Neural cell (in vitro differentiated cells): ENCODE data around the gene UNCX. TPM values are rescaled to one million over a fixed set of nuclear protein-coding genes. Genes with fewer than 3 reads are reported as not detected.

Experiments
- H2AFZ ChIP-seq: fragments of 200-600, 300-800 bp; sonication (generic), shearing (Covaris generic); 2 replicates; pipeline ENCODE4 v1.6.0; 2014; ENCODE audit warnings: low read depth, mild to moderate bottlenecking, antibody characterized with exemption, low read length, moderate library complexity
- H3F3A ChIP-seq: fragments of 200-600 bp; shearing (Covaris generic); 2 replicates; pipeline ENCODE4 v1.6.1; 2016; ENCODE audit warnings: mild to moderate bottlenecking, moderate library complexity, mixed read lengths, antibody characterized with exemption, low read length; ENCODE audit not compliant: insufficient read depth, poor library complexity, severe bottlenecking
- H3K27ac ChIP-seq: fragments of 200-600, 300-800 bp; sonication (generic), shearing (Covaris generic); 2 replicates; pipeline ENCODE4 v1.5.1; 2014; ENCODE audit warnings: mild to moderate bottlenecking, low read length, moderate library complexity
- H3K27me3 ChIP-seq: fragments of 300-800, 200-600 bp; sonication (generic), shearing (Covaris generic); 2 replicates; pipeline ENCODE4 v1.6.0; 2014; ENCODE audit warnings: mild to moderate bottlenecking, low read depth, low read length, moderate library complexity; ENCODE audit not compliant: insufficient read depth
- H3K36me3 ChIP-seq: fragments of 300-800, 200-600 bp; sonication (generic), shearing (Covaris generic); 2 replicates; pipeline ENCODE4 v1.5.1; 2014; ENCODE audit warnings: mild to moderate bottlenecking, antibody characterized with exemption, low read length, moderate library complexity; ENCODE audit not compliant: insufficient read depth
- H3K4me2 ChIP-seq: fragments of 300-800, 200-600 bp; sonication (generic), shearing (Covaris generic); 2 replicates; pipeline ENCODE4 v1.6.0; 2014; ENCODE audit warnings: mild to moderate bottlenecking, low read length
- H3K4me3 ChIP-seq: fragments of 300-800, 200-600 bp; sonication (generic), shearing (Covaris generic); 2 replicates; pipeline ENCODE4 v1.5.1; 2014; ENCODE audit warnings: mild to moderate bottlenecking, low read length, moderate library complexity
- H3K79me2 ChIP-seq: fragments of 200-600 bp; shearing (Covaris generic); replicated peaks from 2 replicates; pipeline ENCODE4 v1.6.0; 2014; ENCODE audit warnings: mild to moderate bottlenecking, low read length, moderate library complexity; ENCODE audit not compliant: insufficient read depth
- H3K9ac ChIP-seq: fragments of 300-800, 200-600 bp; sonication (generic), shearing (Covaris generic); 2 replicates; pipeline ENCODE4 v1.6.1; 2016; ENCODE audit warnings: mild to moderate bottlenecking, low read length, mixed read lengths
- H3K9me2 ChIP-seq: fragments of 200-600 bp; shearing (Covaris generic); 2 replicates; pipeline ENCODE4 v1.6.1; 2016; ENCODE audit warnings: mild to moderate bottlenecking, low read length, mixed read lengths; ENCODE audit not compliant: insufficient read depth
- H3K9me3 ChIP-seq: fragments of 200-600, 300-800 bp; sonication (generic), shearing (Covaris generic); 2 replicates; pipeline ENCODE4 v1.6.1; 2016; ENCODE audit warnings: mild to moderate bottlenecking, mixed run types, low read length, moderate library complexity, mixed read lengths
- H4K20me1 ChIP-seq: fragments of 200-600 bp; shearing (Covaris generic); 2 replicates; pipeline ENCODE4 v1.6.1; 2016; ENCODE audit warnings: mild to moderate bottlenecking, mixed run types; ENCODE audit not compliant: insufficient read depth
- EP300 ChIP-seq: fragments of 450-650 bp; conservative IDR thresholded peaks from 2 replicates; pipeline ENCODE4 v1.6.1; 2014; ENCODE audit warnings: antibody characterized with exemption, mild to moderate bottlenecking, moderate library complexity; ENCODE audit not compliant: poor library complexity, severe bottlenecking
- EZH2 ChIP-seq: fragments of 200-600, 300-800 bp; shearing (Covaris generic), sonication (generic); IDR thresholded peaks from 2 replicates; pipeline ENCODE4 v1.6.1; 2014; ENCODE audit warnings: antibody characterized with exemption, low read length, borderline replicate concordance, mild to moderate bottlenecking; ENCODE audit not compliant: insufficient read depth, poor library complexity, severe bottlenecking
- MXI1 ChIP-seq: fragments of 450-650 bp; conservative IDR thresholded peaks from 2 replicates; pipeline ENCODE4 v1.6.1; 2014; ENCODE audit warnings: antibody characterized with exemption, mild to moderate bottlenecking; ENCODE audit not compliant: poor library complexity, severe bottlenecking
- POLR2AphosphoS5 ChIP-seq: IDR thresholded peaks from 2 replicates; pipeline ENCODE4 v1.6.1; 2012
- RAD21 ChIP-seq: fragments of 450-650 bp; conservative IDR thresholded peaks from 2 replicates; pipeline ENCODE4 v1.6.1; 2014; ENCODE audit warnings: antibody characterized with exemption, mild to moderate bottlenecking, moderate library complexity
- SMC3 ChIP-seq: fragments of 450-650 bp; conservative IDR thresholded peaks from 2 replicates; pipeline ENCODE4 v1.6.1; 2014; ENCODE audit warnings: antibody characterized with exemption, mild to moderate bottlenecking, moderate library complexity; ENCODE audit not compliant: poor library complexity
- TAF1 ChIP-seq: IDR thresholded peaks from 2 replicates; pipeline ENCODE4 v1.6.1; 2012; ENCODE audit warnings: low read depth
- polyA plus RNA-seq: library from polyadenylated mRNA; depleted of rRNA; stranded (reverse); fragments of >200 nt; gene quantifications from 2 replicates; pipeline ENCODE4 v1.2.3, GENCODE V29; 2014
- TF ChIP-seq, protein P1 (sequence below): IDR thresholded peaks from 2 replicates; pipeline ENCODE4 v1.6.1; 2012; ENCODE audit warnings: borderline replicate concordance

UNCX gene
- polyA plus RNA-seq, 1 donor from 2014 or later = 1.6 TPM

DNA sequence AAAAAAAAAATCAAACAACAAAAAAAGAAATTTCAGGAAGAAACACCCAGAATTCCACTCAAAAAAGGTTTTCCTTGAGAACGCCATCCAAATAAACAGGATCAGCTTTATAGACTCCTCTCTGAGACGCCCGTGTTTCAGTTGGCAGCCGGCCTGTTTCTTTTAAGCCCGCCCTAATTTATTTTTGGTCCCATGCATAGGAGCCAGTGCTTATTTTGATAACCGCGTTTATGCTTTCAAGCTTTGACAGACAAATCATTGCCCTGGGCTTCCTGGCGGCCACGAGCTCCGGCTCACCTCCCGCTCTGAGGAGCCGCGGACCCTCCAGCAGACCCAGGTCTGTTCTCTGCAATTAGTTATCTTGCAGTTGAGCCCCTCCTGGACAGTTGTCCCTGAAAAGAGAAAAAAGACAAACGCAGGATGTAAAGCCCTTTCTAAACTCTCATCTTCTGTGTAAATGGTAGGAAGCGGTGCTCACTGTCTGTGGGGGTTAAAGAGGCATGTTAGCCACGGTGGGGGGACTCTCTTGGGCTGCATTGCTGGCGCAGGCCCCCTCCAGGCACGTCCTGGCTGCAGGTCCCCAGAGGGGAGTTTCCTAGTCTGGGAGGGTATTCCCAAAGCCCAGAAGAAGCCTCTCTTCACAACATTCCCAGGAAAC lies 22.2 kb upstream of the UNCX start:
- Histone ChIP-seq H4K20me1 (no peaks in the 10 kb centered on the region), H3K4me3 (no peak overlapping the region), H3K27me3 (no peaks in the 10 kb centered on the region), H3K4me2 (no peak overlapping the region), H3K27ac (no peak overlapping the region), H3K9ac (no peak overlapping the region), H3K9me2 (no peaks in the 10 kb centered on the region), H3K9me3 (no peaks in the 10 kb centered on the region), H2AFZ (no peak overlapping the region), H3K36me3 (no peaks in the 10 kb centered on the region), H3F3A (no peaks in the 10 kb centered on the region), H3K79me2 (no peaks in the 10 kb centered on the region)
- TF ChIP-seq, protein P1, sequence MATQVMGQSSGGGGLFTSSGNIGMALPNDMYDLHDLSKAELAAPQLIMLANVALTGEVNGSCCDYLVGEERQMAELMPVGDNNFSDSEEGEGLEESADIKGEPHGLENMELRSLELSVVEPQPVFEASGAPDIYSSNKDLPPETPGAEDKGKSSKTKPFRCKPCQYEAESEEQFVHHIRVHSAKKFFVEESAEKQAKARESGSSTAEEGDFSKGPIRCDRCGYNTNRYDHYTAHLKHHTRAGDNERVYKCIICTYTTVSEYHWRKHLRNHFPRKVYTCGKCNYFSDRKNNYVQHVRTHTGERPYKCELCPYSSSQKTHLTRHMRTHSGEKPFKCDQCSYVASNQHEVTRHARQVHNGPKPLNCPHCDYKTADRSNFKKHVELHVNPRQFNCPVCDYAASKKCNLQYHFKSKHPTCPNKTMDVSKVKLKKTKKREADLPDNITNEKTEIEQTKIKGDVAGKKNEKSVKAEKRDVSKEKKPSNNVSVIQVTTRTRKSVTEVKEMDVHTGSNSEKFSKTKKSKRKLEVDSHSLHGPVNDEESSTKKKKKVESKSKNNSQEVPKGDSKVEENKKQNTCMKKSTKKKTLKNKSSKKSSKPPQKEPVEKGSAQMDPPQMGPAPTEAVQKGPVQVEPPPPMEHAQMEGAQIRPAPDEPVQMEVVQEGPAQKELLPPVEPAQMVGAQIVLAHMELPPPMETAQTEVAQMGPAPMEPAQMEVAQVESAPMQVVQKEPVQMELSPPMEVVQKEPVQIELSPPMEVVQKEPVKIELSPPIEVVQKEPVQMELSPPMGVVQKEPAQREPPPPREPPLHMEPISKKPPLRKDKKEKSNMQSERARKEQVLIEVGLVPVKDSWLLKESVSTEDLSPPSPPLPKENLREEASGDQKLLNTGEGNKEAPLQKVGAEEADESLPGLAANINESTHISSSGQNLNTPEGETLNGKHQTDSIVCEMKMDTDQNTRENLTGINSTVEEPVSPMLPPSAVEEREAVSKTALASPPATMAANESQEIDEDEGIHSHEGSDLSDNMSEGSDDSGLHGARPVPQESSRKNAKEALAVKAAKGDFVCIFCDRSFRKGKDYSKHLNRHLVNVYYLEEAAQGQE = no peak
- TF ChIP-seq SMC3 (no peak), POLR2AphosphoS5 (no peak)

DNA sequence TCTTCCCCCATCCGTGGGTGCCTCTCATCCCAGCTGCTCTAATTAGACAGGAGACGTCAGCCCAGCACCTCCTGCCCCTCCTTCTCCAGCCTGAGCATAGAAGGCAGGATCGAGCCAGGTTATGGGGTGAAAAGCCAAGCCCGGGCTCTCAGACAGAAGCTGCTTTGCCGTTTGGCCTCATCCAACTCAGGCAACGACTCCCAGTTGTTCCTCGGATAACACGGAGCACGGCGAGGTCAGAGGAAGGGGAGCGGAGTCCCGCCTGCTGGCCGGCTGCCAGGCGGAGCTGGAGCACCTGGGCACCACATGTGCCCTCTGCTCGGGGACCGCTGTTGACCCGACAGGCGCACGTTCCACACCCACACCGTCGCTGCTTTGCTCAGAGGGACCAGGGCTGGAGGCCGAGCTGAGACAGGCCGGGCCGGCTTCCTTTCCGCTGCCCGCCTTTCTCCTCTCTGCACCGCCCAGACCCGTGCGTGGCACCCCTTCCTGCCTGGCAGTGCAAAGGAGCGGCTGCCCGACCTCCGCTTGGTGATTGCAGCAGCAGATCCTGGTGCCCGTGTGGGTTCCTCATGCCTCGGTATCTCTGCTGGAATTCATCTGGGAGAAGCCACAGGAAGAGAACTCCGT lies 21.6 kb upstream of the UNCX start:
- no peaks in the 10 kb centered on the region for H3K36me3 ChIP-seq
- H3K4me2 ChIP-seq = no peak overlapping the region
- no peak overlapping the region for H3K4me3 ChIP-seq
- no peaks in the 10 kb centered on the region for H4K20me1 ChIP-seq
- no peaks in the 10 kb centered on the region for H3K9me3 ChIP-seq
- no peaks in the 10 kb centered on the region for H3K79me2 ChIP-seq
- TF ChIP-seq SMC3 = no peak
- TF ChIP-seq, protein P1 = peak; percentile 41
- no peak overlapping the region for H3K27ac ChIP-seq
- no peak overlapping the region for H2AFZ ChIP-seq
- H3K9ac ChIP-seq = no peak overlapping the region
- H3F3A ChIP-seq = no peaks in the 10 kb centered on the region
- H3K9me2 ChIP-seq = no peaks in the 10 kb centered on the region
- H3K27me3 ChIP-seq = no peaks in the 10 kb centered on the region

DNA sequence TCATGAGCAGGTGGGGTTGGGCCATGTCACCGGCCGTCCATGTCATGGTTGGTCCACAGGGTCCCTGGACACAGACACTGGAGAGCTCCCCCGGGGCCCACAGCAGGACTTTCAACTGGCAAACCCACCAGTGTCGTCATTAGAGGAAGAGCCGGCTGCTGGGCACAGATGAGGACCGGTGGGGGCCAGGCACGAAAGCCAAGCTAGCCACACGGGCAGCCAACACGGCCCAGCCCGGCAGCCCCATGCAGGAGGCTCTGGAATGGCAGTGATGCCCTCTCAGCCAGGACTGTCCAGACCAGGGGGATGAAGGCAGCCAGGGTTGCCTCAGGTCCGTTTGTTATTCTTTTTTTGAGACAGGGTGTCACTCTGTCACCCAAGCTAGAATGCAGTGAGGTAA lies 21.1 kb upstream of the UNCX start:
- H3K27me3 ChIP-seq = no peaks in the 10 kb centered on the region
- H4K20me1 ChIP-seq = no peaks in the 10 kb centered on the region
- H3K36me3 ChIP-seq = no peaks in the 10 kb centered on the region
- no peak overlapping the region for H3K27ac ChIP-seq
- H3F3A ChIP-seq = no peaks in the 10 kb centered on the region
- H2AFZ ChIP-seq = no peak overlapping the region
- no peaks in the 10 kb centered on the region for H3K9me2 ChIP-seq
- H3K9me3 ChIP-seq = no peaks in the 10 kb centered on the region
- no peak overlapping the region for H3K4me2 ChIP-seq
- no peak overlapping the region for H3K4me3 ChIP-seq
- H3K9ac ChIP-seq = no peak overlapping the region
- H3K79me2 ChIP-seq = no peaks in the 10 kb centered on the region
- TF ChIP-seq POLR2AphosphoS5 = no peak
- no peak for TF ChIP-seq TAF1
- TF ChIP-seq EZH2 = no peak
- no peak for TF ChIP-seq MXI1
- TF ChIP-seq RAD21 = no peak
- TF ChIP-seq EP300 = no peak
- TF ChIP-seq, protein P1 = no peak
- no peak for TF ChIP-seq SMC3
